IPS DF 4.7 (cell line): ENCODE data around the gene FOXP1.

Experiments used
- DNase-seq: peaks from one replicate; pipeline ENCODE4 v3.0.0-alpha.2; 2013; ENCODE audit warnings: low spot score; ENCODE audit errors: extremely low read depth

The FOXP1 gene

GRCh38 chr3:71565316-71565715, 18.2 kb downstream of the FOXP1 start:
- DNase-seq, result no peak

GRCh38 chr3:71564361-71564760, 19.2 kb downstream of the FOXP1 start:
- no peak for DNase-seq

- no peak for DNase-seq
Observed at GRCh38 chr3:71563827-71564226, 19.7 kb downstream of the FOXP1 start.

GRCh38 chr3:71562938-71563337, 20.6 kb downstream of the FOXP1 start:
- DNase-seq, result no peak

- DNase-seq, result no peak
Observed at GRCh38 chr3:71560665-71561064, 22.9 kb downstream of the FOXP1 start.

- DNase-seq, result no peak
Observed at GRCh38 chr3:71559578-71560162, 23.9 kb downstream of the FOXP1 start.

GRCh38 chr3:71559021-71559420, 24.5 kb downstream of the FOXP1 start:
- DNase-seq, result no peak

GRCh38 chr3:71554649-71555048, 28.9 kb downstream of the FOXP1 start:
- no peak for DNase-seq

- DNase-seq, result no peak
Observed at GRCh38 chr3:71551311-71551919, 32.1 kb downstream of the FOXP1 start.

- DNase-seq, result no peak
Observed at GRCh38 chr3:71549951-71550350, 33.6 kb downstream of the FOXP1 start.

- no peak for DNase-seq
Observed at GRCh38 chr3:71548705-71549384, 34.7 kb downstream of the FOXP1 start.

GRCh38 chr3:71547249-71548198, 36.0 kb downstream of the FOXP1 start:
- DNase-seq, result no peak

- DNase-seq, result no peak
Observed at GRCh38 chr3:71546821-71547220, 36.7 kb downstream of the FOXP1 start.

- no peak for DNase-seq
Observed at GRCh38 chr3:71545330-71545729, 38.2 kb downstream of the FOXP1 start.

GRCh38 chr3:71543371-71544016, 40.0 kb downstream of the FOXP1 start:
- no peak for DNase-seq

GRCh38 chr3:71542521-71543370, 40.8 kb downstream of the FOXP1 start:
- no peak for DNase-seq

GRCh38 chr3:71541313-71541712, 42.2 kb downstream of the FOXP1 start:
- no peak for DNase-seq

GRCh38 chr3:71537211-71537611, 46.3 kb downstream of the FOXP1 start:
- DNase-seq, result no peak

GRCh38 chr3:71536376-71536965, 47.1 kb downstream of the FOXP1 start:
- no peak for DNase-seq

GRCh38 chr3:71533588-71533987, 49.9 kb downstream of the FOXP1 start:
- no peak for DNase-seq
